Kidney glomerular epithelial cell (primary cell): ENCODE measurements around the gene VWC2.

Source experiments
- DNase-seq: peaks from one replicate; lab custom pipeline; 2025; lab: John Stamatoyannopoulos, UW

VWC2 gene

DNA sequence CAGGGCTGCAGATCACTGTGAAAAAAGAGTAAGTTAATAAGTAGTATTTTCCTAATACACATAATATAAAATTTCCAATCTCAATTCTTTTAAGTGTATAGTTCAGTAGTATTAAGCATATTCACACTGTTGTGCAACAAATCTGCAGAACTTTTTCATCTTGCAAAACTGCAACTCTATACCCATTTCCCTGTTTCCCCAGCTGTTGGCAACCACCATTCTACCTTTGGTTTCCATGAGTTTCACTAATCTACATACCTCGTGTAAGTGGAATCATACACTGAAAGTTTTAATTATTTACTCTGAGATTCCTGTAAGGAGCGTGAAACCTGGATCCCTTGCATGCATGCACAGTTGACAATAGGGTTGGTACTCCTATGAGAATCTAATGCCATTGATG lies 164.2 kb downstream of the VWC2 start:
- no peak for DNase-seq
